Esophagus squamous epithelium (tissue), 4 donors: Measurements from ENCODE around the gene UBA7.

Source experiments
- POLR2A ChIP-seq, 4 donors: fragments of 450-650 bp; IDR thresholded peaks; one replicate each; pipeline ENCODE4 v1.6.1; 2017; ENCODE audit warnings: antibody characterized with exemption in 4 of 4, mild to moderate bottlenecking in 4 of 4, moderate library complexity in 3 of 4
- TF ChIP-seq, protein P1 (sequence below), 6 experiments: fragments of 450-650 bp in 4 of 6; fragments of 200-600 bp in 2 of 6; sonication (generic) in 2 of 6; IDR thresholded peaks; one replicate each; pipeline ENCODE4 v1.5.1; 2016 to 2019; ENCODE audit warnings: antibody characterized with exemption in 6 of 6, mild to moderate bottlenecking in 4 of 6, moderate library complexity in 4 of 6

- TF ChIP-seq, protein P1, sequence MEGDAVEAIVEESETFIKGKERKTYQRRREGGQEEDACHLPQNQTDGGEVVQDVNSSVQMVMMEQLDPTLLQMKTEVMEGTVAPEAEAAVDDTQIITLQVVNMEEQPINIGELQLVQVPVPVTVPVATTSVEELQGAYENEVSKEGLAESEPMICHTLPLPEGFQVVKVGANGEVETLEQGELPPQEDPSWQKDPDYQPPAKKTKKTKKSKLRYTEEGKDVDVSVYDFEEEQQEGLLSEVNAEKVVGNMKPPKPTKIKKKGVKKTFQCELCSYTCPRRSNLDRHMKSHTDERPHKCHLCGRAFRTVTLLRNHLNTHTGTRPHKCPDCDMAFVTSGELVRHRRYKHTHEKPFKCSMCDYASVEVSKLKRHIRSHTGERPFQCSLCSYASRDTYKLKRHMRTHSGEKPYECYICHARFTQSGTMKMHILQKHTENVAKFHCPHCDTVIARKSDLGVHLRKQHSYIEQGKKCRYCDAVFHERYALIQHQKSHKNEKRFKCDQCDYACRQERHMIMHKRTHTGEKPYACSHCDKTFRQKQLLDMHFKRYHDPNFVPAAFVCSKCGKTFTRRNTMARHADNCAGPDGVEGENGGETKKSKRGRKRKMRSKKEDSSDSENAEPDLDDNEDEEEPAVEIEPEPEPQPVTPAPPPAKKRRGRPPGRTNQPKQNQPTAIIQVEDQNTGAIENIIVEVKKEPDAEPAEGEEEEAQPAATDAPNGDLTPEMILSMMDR (IDR thresholded peaks at IDR 0.05), result no peak
- TF ChIP-seq POLR2A (IDR thresholded peaks at IDR 0.05), result no peak
Observed at GRCh38 chr3:49859576-49860305, 46.0 kb upstream of the UBA7 start.
